Hepatocyte (in vitro differentiated cells): ENCODE results near the gene SLC30A7. TPM values are rescaled to one million over a fixed set of nuclear protein-coding genes. Genes with fewer than 3 reads are reported as not detected.
"Not testable (repeated sequence)": the region's sequence is repeated elsewhere in the genome, so short reads cannot be mapped to it uniquely, and the experiment has no call there.

Experiments
- DNase-seq: peaks from one replicate; pipeline ENCODE4 v3.0.0-alpha.2; 2016; ENCODE audit warnings: low spot score
- H2AFZ ChIP-seq: fragments of 200-600 bp; sonication (generic); 2 replicates; pipeline ENCODE4 v1.6.0; 2016; ENCODE audit warnings: antibody characterized with exemption, mild to moderate bottlenecking
- H3K27ac ChIP-seq: fragments of 200-600 bp; sonication (generic); 2 replicates; pipeline ENCODE4 v1.5.1; 2016; ENCODE audit warnings: mild to moderate bottlenecking
- H3K27me3 ChIP-seq: fragments of 200-600 bp; sonication (generic); 2 replicates; pipeline ENCODE4 v1.6.1; 2016
- H3K36me3 ChIP-seq: fragments of 200-600 bp; sonication (generic); replicated peaks from 2 replicates; pipeline ENCODE4 v1.5.1; 2016; ENCODE audit warnings: low read depth; ENCODE audit not compliant: insufficient read depth
- H3K4me1 ChIP-seq: fragments of 200-600 bp; sonication (generic); 2 replicates; pipeline ENCODE4 v1.5.1; 2016; ENCODE audit warnings: mild to moderate bottlenecking, moderate library complexity; ENCODE audit not compliant: insufficient read depth
- H3K4me2 ChIP-seq: fragments of 200-600 bp; sonication (generic); 2 replicates; pipeline ENCODE4 v1.6.0; 2016
- H3K4me3 ChIP-seq: fragments of 200-600 bp; sonication (generic); 2 replicates; pipeline ENCODE4 v1.5.1; 2016; ENCODE audit warnings: mild to moderate bottlenecking
- H3K79me2 ChIP-seq: fragments of 200-600 bp; sonication (generic); 2 replicates; pipeline ENCODE4 v1.6.0; 2017; ENCODE audit warnings: mild to moderate bottlenecking
- H3K9me2 ChIP-seq: fragments of 200-600 bp; sonication (generic); replicated peaks from 2 replicates; pipeline ENCODE4 v1.6.0; 2017; ENCODE audit warnings: mild to moderate bottlenecking; ENCODE audit not compliant: insufficient read depth
- H3K9me3 ChIP-seq: fragments of 200-600 bp; sonication (generic); 2 replicates; pipeline ENCODE4 v1.5.1; 2016; ENCODE audit warnings: low read depth, mild to moderate bottlenecking
- H4K20me1 ChIP-seq: fragments of 200-600 bp; sonication (generic); 2 replicates; pipeline ENCODE4 v1.6.0; 2016; ENCODE audit warnings: mild to moderate bottlenecking; ENCODE audit not compliant: insufficient read depth, poor library complexity, severe bottlenecking
- EZH2 ChIP-seq: fragments of 200-600 bp; sonication (generic); IDR thresholded peaks from 2 replicates; pipeline ENCODE4 v1.6.1; 2016; ENCODE audit warnings: antibody characterized with exemption, mild to moderate bottlenecking, borderline replicate concordance
- EZH2phosphoT487 ChIP-seq: fragments of 200-600 bp; sonication (generic); IDR thresholded peaks from one replicate; pipeline ENCODE4 v1.6.1; 2018; ENCODE audit warnings: antibody characterized with exemption, mild to moderate bottlenecking, low read depth, moderate library complexity; ENCODE audit not compliant: unreplicated experiment, severe bottlenecking
- WGBS: methylation state at CpG from one replicate; pipeline ENCODE4 v1.1.6; 2016; ENCODE audit warnings: low lambda C conversion rate; ENCODE audit errors: missing lambda C conversion rate; 5-methylcytosine and 5-hydroxymethylcytosine counted together
- polyA plus RNA-seq: library from polyadenylated mRNA; unstranded; fragments of >200 nt; fragmentation: Nextera tagmentation; extraction: Ambion mirVana; gene quantifications from 2 replicates; pipeline ENCODE4 v1.2.1, GENCODE V29; 2016
- total RNA-seq: library from RNA; depleted of rRNA; stranded (reverse); fragments of >200 nt; gene quantifications from 2 replicates; pipeline ENCODE4 v1.2.3, GENCODE V29; 2014
- TF ChIP-seq, protein P1 (sequence below): fragments of 200-600 bp; sonication (generic); IDR thresholded peaks from 2 replicates; pipeline ENCODE4 v1.5.1; 2016; ENCODE audit warnings: antibody characterized with exemption, mild to moderate bottlenecking; ENCODE audit not compliant: poor library complexity

The SLC30A7 gene
- total and polyA plus RNA-seq, 2 experiments from 2014 or later = 23.0 to 61.9 TPM

DNA sequence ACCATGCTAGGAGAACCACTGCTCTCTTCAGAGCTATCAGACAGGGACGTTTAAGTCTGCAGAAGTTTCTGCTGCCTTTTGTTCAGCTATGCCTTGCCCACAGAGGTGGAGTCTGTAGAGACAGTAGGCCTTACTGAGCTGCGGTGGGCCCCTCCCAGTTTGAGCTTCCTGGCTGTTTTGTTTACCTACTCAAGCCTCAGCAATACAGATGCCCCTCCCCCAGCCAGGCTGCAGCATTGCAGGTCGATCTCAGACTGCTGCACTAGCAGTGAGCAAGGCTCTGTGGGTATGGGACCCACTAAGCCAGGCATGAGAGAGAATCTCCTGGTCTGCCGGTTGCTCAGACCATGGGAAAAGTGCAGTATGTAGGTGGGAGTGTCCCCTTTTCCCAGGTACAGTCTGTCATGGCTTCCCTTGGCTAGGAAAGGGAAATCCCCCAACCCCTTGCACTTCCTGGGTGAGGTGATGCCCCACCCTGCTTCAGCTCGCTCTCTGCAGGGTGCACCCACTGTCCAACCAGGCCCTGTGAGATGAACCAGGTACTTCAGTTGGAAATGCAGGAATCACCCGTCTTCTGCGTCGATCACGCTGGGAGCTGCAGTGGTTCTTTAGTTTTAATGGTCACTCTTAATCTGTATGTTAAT, 53.7 kb downstream of the SLC30A7 start:
- not testable (repeated sequence) for H3K27ac ChIP-seq, H3K4me3 ChIP-seq, H3K79me2 ChIP-seq, H3K4me1 ChIP-seq, H3K27me3 ChIP-seq, H4K20me1 ChIP-seq, H3K9me2 ChIP-seq, H2AFZ ChIP-seq, H3K9me3 ChIP-seq, H3K36me3 ChIP-seq
- 64% methylated on average over 9 of the region's 9 CpGs for WGBS
- H3K4me2 ChIP-seq = peak overlapping the region; percentile 42
- DNase-seq = peak; percentile 79

- Histone ChIP-seq H3K27ac (no peak overlapping the region), H3K36me3 (no peaks in the 10 kb centered on the region), H3K4me3 (no peak overlapping the region), H3K79me2 (peaks cover 6% of the 10 kb centered on the region), H4K20me1 (no peaks in the 10 kb centered on the region), H3K9me2 (no peaks in the 10 kb centered on the region), H2AFZ (no peak overlapping the region), H3K9me3 (no peaks in the 10 kb centered on the region), H3K27me3 (no peaks in the 10 kb centered on the region), H3K4me1 (no peaks in the 10 kb centered on the region), H3K4me2 (no peak overlapping the region)
- TF ChIP-seq EZH2phosphoT487 = no peak
- TF ChIP-seq, protein P1, sequence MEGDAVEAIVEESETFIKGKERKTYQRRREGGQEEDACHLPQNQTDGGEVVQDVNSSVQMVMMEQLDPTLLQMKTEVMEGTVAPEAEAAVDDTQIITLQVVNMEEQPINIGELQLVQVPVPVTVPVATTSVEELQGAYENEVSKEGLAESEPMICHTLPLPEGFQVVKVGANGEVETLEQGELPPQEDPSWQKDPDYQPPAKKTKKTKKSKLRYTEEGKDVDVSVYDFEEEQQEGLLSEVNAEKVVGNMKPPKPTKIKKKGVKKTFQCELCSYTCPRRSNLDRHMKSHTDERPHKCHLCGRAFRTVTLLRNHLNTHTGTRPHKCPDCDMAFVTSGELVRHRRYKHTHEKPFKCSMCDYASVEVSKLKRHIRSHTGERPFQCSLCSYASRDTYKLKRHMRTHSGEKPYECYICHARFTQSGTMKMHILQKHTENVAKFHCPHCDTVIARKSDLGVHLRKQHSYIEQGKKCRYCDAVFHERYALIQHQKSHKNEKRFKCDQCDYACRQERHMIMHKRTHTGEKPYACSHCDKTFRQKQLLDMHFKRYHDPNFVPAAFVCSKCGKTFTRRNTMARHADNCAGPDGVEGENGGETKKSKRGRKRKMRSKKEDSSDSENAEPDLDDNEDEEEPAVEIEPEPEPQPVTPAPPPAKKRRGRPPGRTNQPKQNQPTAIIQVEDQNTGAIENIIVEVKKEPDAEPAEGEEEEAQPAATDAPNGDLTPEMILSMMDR = no peak
- no peak for TF ChIP-seq EZH2
- no peak for DNase-seq
Measured at GRCh38 chr1:100950337-100950736, 54.4 kb downstream of the SLC30A7 start.

DNA sequence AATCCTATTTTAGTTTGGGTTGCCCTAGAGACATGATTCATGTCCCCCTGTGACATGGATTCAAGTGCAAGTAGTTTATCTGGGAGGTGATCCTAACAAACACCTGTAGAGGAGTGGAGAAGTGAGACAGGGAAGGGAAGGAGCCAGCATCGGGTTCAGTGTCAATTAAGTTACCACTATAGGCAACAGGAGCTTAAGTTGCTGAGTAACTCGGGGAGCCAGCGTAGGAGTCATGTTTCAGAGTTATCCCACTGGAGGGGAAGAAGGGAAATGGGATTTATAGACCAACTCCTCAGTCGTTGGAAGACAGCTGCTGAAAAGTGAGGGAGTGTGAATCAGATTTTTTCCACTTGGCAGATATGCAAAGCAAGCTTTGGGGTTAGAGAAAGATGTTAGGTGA, 54.9 kb downstream of the SLC30A7 start:
- no peak overlapping the region for H3K27ac ChIP-seq
- H3K9me3 ChIP-seq = no peaks in the 10 kb centered on the region
- DNase-seq = no peak
- H3K36me3 ChIP-seq = no peaks in the 10 kb centered on the region
- H3K4me2 ChIP-seq = no peak overlapping the region
- no peaks in the 10 kb centered on the region for H3K27me3 ChIP-seq
- TF ChIP-seq EZH2 (no peak), EZH2phosphoT487 (no peak)
- TF ChIP-seq, protein P1 = no peak
- H3K9me2 ChIP-seq = no peaks in the 10 kb centered on the region
- H2AFZ ChIP-seq = no peak overlapping the region
- no peaks in the 10 kb centered on the region for H4K20me1 ChIP-seq
- 47% methylated on average over 4 of the region's 4 CpGs for WGBS
- no peak overlapping the region for H3K4me3 ChIP-seq
- H3K4me1 ChIP-seq = no peaks in the 10 kb centered on the region
- peaks cover 6% of the 10 kb centered on the region for H3K79me2 ChIP-seq

GRCh38 chr1:100952104-100952745, 56.3 kb downstream of the SLC30A7 start:
- Histone ChIP-seq H3K36me3 (no peaks in the 10 kb centered on the region), H3K9me3 (no peaks in the 10 kb centered on the region), H3K27ac (no peak overlapping the region), H2AFZ (no peak overlapping the region), H4K20me1 (no peaks in the 10 kb centered on the region), H3K4me2 (no peak overlapping the region), H3K27me3 (no peaks in the 10 kb centered on the region), H3K4me3 (no peak overlapping the region), H3K79me2 (peaks cover 3% of the 10 kb centered on the region), H3K4me1 (no peaks in the 10 kb centered on the region), H3K9me2 (no peaks in the 10 kb centered on the region)
- TF ChIP-seq EZH2 (no peak), EZH2phosphoT487 (no peak)
- TF ChIP-seq, protein P1 = no peak
- DNase-seq = no peak
- WGBS = 98% methylated on average over 4 of the region's 4 CpGs

GRCh38 chr1:100952970-100953369, 57.1 kb downstream of the SLC30A7 start:
- not testable (repeated sequence) for H2AFZ ChIP-seq, H3K4me1 ChIP-seq, DNase-seq, H3K9me2 ChIP-seq, H3K79me2 ChIP-seq, H3K9me3 ChIP-seq, H3K36me3 ChIP-seq, H3K4me2 ChIP-seq, H3K27me3 ChIP-seq, H4K20me1 ChIP-seq, H3K4me3 ChIP-seq, H3K27ac ChIP-seq
- 97% methylated on average over 1 of the region's 1 CpG for WGBS
